AG04449 (cell line): Measurements from ENCODE around the gene TMEM82.

ENCODE experiments used
- CTCF ChIA-PET: fragments of 350-600 bp; formaldehyde crosslinking; extraction: SDS; loops from one replicate; lab custom pipeline; 2021; ENCODE audit warnings: antibody characterized with exemption; lab: Yijun Ruan, JAX
- POLR2A ChIA-PET: fragments of 400-600, 350-600 bp; formaldehyde crosslinking; extraction: SDS; loops from one replicate; lab custom pipeline; 2020; ENCODE audit warnings: antibody characterized with exemption, inconsistent platforms; lab: Yijun Ruan, JAX
- DNase-seq: peaks from one replicate; pipeline ENCODE4 v3.0.0-alpha.2; 2010; ENCODE audit warnings: low read depth, low spot score
- H3K4me3 ChIP-seq: 2 replicates; pipeline ENCODE4 v1.5.1; 2011; ENCODE audit warnings: low read depth, mild to moderate bottlenecking, control low read depth, low read length
- TF ChIP-seq, protein P1 (sequence below): IDR thresholded peaks from one replicate; pipeline ENCODE4 v1.5.1; 2011; ENCODE audit warnings: mild to moderate bottlenecking, moderate library complexity, low read length, control low read depth, inconsistent platforms; ENCODE audit not compliant: insufficient read depth; ENCODE audit errors: missing control alignments

TMEM82 gene

DNA sequence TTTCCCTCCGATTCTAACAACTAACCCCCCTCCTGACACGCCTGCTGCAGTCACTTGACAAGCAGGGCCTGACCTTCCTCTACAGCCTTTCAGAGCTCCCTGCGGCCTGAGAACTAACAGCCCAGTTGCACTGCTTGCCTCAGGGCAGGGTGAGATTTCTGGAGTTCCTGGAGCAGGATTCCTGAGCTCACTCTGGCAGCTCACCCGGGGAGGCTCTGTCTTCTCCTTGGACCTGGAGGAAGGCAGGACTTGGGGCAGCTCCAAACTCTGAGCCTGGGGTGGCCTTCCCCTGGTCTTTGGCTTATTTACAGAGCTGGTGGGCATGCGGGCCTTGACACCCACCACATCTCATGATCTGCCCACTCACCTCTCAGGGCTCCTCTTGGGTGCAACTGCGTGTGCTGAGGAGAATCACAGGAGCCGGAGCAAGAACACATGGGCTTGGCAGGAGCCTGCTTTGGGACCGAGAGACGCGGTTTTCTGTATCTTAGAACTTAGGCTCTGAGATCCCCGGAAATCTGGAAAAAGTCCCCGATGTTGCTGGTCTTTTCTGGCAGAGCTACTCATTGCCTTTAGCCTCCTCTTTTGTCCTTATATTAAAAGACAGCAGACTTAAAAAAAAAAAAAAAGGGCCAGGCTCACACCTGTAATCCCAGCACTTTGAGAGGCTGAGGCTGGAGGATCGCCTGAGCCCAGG lies 19.3 kb upstream of the TMEM82 start:
- TF ChIP-seq, protein P1, sequence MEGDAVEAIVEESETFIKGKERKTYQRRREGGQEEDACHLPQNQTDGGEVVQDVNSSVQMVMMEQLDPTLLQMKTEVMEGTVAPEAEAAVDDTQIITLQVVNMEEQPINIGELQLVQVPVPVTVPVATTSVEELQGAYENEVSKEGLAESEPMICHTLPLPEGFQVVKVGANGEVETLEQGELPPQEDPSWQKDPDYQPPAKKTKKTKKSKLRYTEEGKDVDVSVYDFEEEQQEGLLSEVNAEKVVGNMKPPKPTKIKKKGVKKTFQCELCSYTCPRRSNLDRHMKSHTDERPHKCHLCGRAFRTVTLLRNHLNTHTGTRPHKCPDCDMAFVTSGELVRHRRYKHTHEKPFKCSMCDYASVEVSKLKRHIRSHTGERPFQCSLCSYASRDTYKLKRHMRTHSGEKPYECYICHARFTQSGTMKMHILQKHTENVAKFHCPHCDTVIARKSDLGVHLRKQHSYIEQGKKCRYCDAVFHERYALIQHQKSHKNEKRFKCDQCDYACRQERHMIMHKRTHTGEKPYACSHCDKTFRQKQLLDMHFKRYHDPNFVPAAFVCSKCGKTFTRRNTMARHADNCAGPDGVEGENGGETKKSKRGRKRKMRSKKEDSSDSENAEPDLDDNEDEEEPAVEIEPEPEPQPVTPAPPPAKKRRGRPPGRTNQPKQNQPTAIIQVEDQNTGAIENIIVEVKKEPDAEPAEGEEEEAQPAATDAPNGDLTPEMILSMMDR: no peak
- DNase-seq: no peak
- no peak overlapping the region for H3K4me3 ChIP-seq
- ChIA-PET POLR2A (no interaction called here), CTCF (interaction anchor here (1.7 kb wide), 1 partner anchor 127 kb away, joined by 5 read pairs; no protein-coding TSS in a partner anchor)

DNA sequence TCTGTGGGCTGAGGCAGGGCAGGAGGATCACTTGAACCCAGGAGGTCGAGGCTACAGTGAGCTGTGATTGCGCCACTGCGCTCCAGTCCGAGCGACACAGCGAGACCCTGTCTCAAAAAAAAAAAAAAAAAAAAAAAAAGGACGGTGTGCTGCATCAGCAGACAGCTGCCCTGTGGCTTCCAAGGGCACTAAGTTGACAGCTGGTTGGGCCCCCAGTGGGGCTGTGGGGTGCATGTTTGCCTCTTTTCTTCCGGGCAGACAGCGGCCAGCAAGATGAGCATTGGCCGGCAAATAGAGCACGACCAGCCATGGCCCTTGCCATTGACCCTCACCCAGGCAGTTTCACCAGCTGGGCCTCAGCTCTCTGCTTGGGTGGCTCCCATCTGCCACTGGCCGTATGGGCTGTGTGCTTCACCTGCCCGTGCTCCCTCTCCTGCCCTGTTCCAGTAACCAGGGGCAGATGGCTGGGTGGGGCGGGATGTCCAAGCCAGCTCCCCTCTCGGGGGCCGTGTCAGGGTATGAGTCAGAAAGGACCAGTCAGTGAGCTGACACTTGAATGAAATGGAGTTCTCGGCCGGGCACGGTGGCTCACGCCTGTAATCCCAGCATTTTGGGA lies 18.6 kb upstream of the TMEM82 start:
- TF ChIP-seq, protein P1: no peak
- CTCF ChIA-PET: interaction anchor here (1.7 kb wide), 1 partner anchor 128 kb away, joined by 5 read pairs; no protein-coding TSS in a partner anchor
- H3K4me3 ChIP-seq: no peak overlapping the region
- POLR2A ChIA-PET: no interaction called here
- DNase-seq: no peak

- ChIA-PET CTCF (interaction anchor here (0.7 to 1.7 kb wide), 3 partner anchors 11 to 130 kb away, joined by 3 to 5 read pairs (median 4); no protein-coding TSS in a partner anchor), POLR2A (no interaction called here)
- no peak for DNase-seq
- TF ChIP-seq, protein P1: no peak
- no peak overlapping the region for H3K4me3 ChIP-seq
Observed at GRCh38 chr1:15724949-15725880, 17.1 kb upstream of the TMEM82 start.

DNA sequence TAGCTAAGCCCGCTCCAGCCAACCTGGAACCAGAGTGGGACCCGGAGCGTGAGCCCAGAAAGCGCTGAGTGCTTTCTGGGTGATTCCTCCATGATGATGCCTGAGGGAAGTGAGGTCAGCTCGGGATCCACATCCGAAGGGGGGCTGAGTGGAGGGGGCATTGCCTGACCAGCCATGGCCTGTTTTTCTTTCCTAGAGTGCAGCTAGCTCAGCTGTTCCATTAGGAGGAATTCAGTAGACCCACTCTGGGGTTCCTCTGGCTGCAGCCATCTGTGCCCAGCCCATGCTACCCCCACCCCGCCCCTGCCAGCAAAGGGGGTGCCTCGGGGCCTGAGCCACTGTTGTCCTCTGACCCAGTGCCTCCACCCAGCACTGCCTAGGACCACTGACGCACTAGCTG lies 15.8 kb upstream of the TMEM82 start:
- H3K4me3 ChIP-seq: no peak overlapping the region
- no peak for DNase-seq
- ChIA-PET POLR2A (no interaction called here), CTCF (interaction anchor here (1.7 kb wide), 1 partner anchor 12 kb away, joined by 4 read pairs; no protein-coding TSS in a partner anchor)
- TF ChIP-seq, protein P1: no peak

DNA sequence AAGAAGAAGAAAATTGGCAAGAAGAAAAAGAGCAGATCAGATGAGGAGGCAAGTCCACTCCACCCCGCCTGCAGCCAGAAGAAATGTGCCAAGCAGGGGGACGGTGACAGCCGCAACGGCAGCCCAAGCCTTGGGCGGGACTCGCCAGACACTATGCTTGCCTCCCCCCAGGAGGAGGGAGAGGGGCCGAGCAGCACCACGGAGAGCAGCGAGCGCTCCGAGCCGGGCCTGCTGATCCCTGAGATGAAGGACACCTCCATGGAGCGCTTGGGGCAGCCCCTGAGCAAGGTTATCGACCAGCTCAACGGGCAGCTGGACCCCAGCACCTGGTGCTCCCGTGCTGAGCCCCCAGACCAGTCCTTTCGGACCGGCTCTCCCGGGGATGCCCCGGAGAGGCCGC lies 15.3 kb upstream of the TMEM82 start:
- TF ChIP-seq, protein P1: no peak
- ChIA-PET POLR2A (no interaction called here), CTCF (interaction anchor here (1.9 kb wide), 1 partner anchor 14 kb away, joined by 8 read pairs; no protein-coding TSS in a partner anchor)
- no peak for DNase-seq
- no peak overlapping the region for H3K4me3 ChIP-seq
